ENCODE results near the gene TCF21. TPM values are rescaled to one million over a fixed set of nuclear protein-coding genes. Genes with fewer than 3 reads are reported as not detected.
A peak's percentile ranks its signal among the peaks of the same experiment; 100 is the strongest.

TCF21 gene
- polyA plus RNA-seq, 2 of the 4 experiments (the other 2 are of a cell fraction) = 0.12 to 0.25 TPM

- peak overlapping the region; percentile 59 for H3K4me3 ChIP-seq
Measured at GRCh38 chr6:133891149-133891926, 2.4 kb downstream of the TCF21 start.

GRCh38 chr6:133891927-133892812, 3.3 kb downstream of the TCF21 start:
- ATAC-seq (no peak), FAIRE-seq (no peak), DNase-seq (ENCODE audit: low read depth in 1 of 2, low spot score in 1 of 2) (no peak)
- ChIA-PET POLR2A (no interaction called here), CTCF (interaction anchor here (1.0 to 2.3 kb wide), 4 partner anchors 24 to 323 kb away, joined by 3 to 6 read pairs (median 4); no protein-coding TSS in a partner anchor)
- no peak for TF ChIP-seq RNF2 (IDR thresholded peaks at IDR 0.05; ENCODE audit: borderline replicate concordance, low read depth)
- no peak for TF ChIP-seq HOXB5 (CRISPR knock-in tag; IDR thresholded peaks at IDR 0.05)
- TF ChIP-seq HOXB13 (CRISPR knock-in tag; IDR thresholded peaks at IDR 0.05; ENCODE audit: low read depth) = no peak
- WGBS (ENCODE audit: missing lambda C conversion rate) = 40% methylated on average over 12 of the region's 12 CpGs
- Histone ChIP-seq H3K27ac (peak overlapping the region; percentile 92 to 94), H3K9me3 (no peaks in the 10 kb centered on the region), H3K4me2 (peak overlapping the region; percentile 89), H3K4me3 (peak overlapping the region; percentile 59), H3K4me1 (peaks cover 19% of the 10 kb centered on the region)

More at GRCh38 chr6:133891149-133891926, 2.4 kb downstream of the TCF21 start:
- DNase-seq (ENCODE audit: low read depth in 1 of 2, low spot score in 1 of 2) (peak; percentile 48 to 60), ATAC-seq (peak; percentile 88 to 91), FAIRE-seq (no peak)
- peak overlapping the region; percentile 92 to 94 for H3K27ac ChIP-seq
- H3K4me2 ChIP-seq = peak overlapping the region; percentile 89
- under 1% methylated on average over 24 of the region's 45 CpGs for WGBS (ENCODE audit: missing lambda C conversion rate)
- ChIA-PET POLR2A (no interaction called here), CTCF (interaction anchor here (1.0 to 2.3 kb wide), 3 partner anchors 25 to 322 kb away, joined by 3 to 6 read pairs (median 5); no protein-coding TSS in a partner anchor)
- TF ChIP-seq RARB (CRISPR knock-in tag; IDR thresholded peaks at IDR 0.05) (no peak), JUNB (IDR thresholded peaks at IDR 0.05) (no peak), NPAS2 (CRISPR knock-in tag; IDR thresholded peaks at IDR 0.05; ENCODE audit: borderline replicate concordance) (no peak), TFCP2L1 (CRISPR knock-in tag; IDR thresholded peaks at IDR 0.05) (no peak), JUN (IDR thresholded peaks at IDR 0.05) (0 out of 5 replicates have a peak, but pooled peaks of 1 of the 2 experiments have one; percentile 24), HES2 (IDR thresholded peaks at IDR 0.05) (no peak), BCL3 (IDR thresholded peaks at IDR 0.05) (0 out of 3 replicates have a peak, but pooled peaks have one; percentile 22), CTCF (IDR thresholded peaks at IDR 0.05) (0 out of 3 replicates have a peak, but pooled peaks have one; percentile 6), E2F6 (IDR thresholded peaks at IDR 0.05; ENCODE audit: borderline replicate concordance, low read depth) (0 out of 2 replicates have a peak, but pooled peaks have one; percentile 22), POLR2AphosphoS2 (conservative IDR thresholded peaks at IDR 0.05; ENCODE audit: low read length) (no peak), RNF2 (IDR thresholded peaks at IDR 0.05; ENCODE audit: borderline replicate concordance, low read depth) (no peak), MAX (IDR thresholded peaks at IDR 0.05) (peak; percentile 53; the same call in 1 of the 2 replicates), MYC (IDR thresholded peaks at IDR 0.05; ENCODE audit: borderline replicate concordance, low read length) (no peak), ZNF302 (CRISPR knock-in tag; IDR thresholded peaks at IDR 0.05) (no peak)
- H3K4me1 ChIP-seq = peaks cover 15% of the 10 kb centered on the region
- no peaks in the 10 kb centered on the region for H3K9me3 ChIP-seq
